ENCODE results near the gene SLC2A4. TPM values are rescaled to one million over a fixed set of nuclear protein-coding genes. Genes with fewer than 3 reads are reported as not detected.
"Not testable (repeated sequence)": the region's sequence is repeated elsewhere in the genome, so short reads cannot be mapped to it uniquely, and the experiment has no call there.

The SLC2A4 gene
- polyA plus RNA-seq, 3 donors = 10.2 to 41.8 (median 31.4) TPM

GRCh38 chr17:7242717-7243452, 38.6 kb upstream of the SLC2A4 start:
- WGBS, 3 donors = 1% methylated on average over 49 of the region's 49 CpGs
- H3K27ac ChIP-seq (ENCODE audit: low read depth, low read length) = peak overlapping the region; percentile 84

DNA sequence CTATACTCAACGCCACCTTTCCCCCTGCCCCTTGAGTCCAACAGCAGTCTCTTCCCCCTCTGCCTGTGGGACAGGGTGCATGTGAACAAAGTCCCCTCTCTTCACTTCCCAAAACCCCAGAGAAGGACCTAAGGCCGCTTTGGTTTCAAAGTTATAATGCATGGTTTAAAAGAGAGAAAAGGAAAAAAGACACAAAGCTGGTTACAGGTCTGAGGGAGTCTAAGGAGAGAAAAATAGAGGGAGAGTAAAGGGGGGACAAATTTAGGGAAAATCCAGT, 38.1 kb upstream of the SLC2A4 start:
- H3K27ac ChIP-seq (ENCODE audit: low read depth, low read length) = peak overlapping the region; percentile 77

GRCh38 chr17:7243838-7244237, 37.7 kb upstream of the SLC2A4 start:
- WGBS, 3 donors = 61 to 87% (median 84%) methylated on average over 10 of the region's 10 CpGs
- not testable (repeated sequence) for H3K27ac ChIP-seq (ENCODE audit: low read depth, low read length)

More for the DNA sequence above, 38.1 kb upstream of the SLC2A4 start:
- WGBS, 3 donors = 24 to 49% (median 37%) methylated on average over 2 of the region's 2 CpGs

DNA sequence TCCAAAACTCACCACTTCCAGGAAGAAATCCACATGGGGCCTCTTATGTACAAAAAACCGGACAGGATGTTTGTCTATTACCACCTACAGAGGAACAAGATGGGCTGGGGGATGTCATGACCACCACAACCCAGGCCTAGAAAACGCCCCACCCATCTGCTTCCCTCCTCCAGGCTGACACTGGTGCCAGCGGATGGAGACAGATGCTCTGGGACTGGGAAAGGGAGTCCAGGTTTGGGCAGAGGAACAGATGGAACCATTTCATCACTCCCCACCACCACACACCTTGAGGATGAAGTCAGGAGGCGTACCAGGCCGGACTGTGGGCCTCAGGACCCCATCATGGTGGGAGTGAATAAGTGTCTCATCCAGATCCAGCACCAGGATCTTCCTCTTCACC, 34.7 kb upstream of the SLC2A4 start:
- 87 to 93% (median 91%) methylated on average over 5 of the region's 5 CpGs for WGBS, 3 donors
- H3K27ac ChIP-seq (ENCODE audit: low read depth, low read length) = no peak overlapping the region

DNA sequence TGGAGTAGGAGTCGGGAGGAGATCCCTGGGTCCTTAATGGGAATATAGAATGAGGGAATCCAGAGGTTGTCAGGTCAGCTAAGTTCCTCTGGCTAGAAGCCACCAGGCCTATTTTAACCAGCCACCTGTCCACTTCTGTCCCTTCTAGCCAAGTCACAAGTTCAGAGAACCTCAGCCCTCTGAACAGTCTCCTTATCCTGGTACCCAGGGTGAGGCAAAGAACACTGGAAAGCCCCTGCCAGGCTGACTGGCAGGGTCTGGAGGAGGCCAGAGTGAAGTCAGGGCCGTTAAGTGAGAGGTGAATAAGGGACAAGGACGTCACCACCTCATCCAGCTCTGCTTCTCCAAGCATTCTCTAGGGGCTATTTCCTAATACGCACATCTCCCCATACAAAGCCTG, 32.7 kb upstream of the SLC2A4 start:
- WGBS, 3 donors = 64 to 78% (median 68%) methylated on average over 4 of the region's 4 CpGs
- no peak overlapping the region for H3K27ac ChIP-seq (ENCODE audit: low read depth, low read length)

- no peak overlapping the region for H3K27ac ChIP-seq (ENCODE audit: low read depth, low read length)
- 83 to 85% (median 84%) methylated on average over 6 of the region's 6 CpGs for WGBS, 3 donors
These were observed 32.3 kb upstream of the SLC2A4 start for GRCh38 chr17:7249214-7249613.

- WGBS, 3 donors = 69 to 85% (median 69%) methylated on average over 7 of the region's 7 CpGs
- no peak overlapping the region for H3K27ac ChIP-seq (ENCODE audit: low read depth, low read length)
These were observed 31.7 kb upstream of the SLC2A4 start for GRCh38 chr17:7249830-7250229.

DNA sequence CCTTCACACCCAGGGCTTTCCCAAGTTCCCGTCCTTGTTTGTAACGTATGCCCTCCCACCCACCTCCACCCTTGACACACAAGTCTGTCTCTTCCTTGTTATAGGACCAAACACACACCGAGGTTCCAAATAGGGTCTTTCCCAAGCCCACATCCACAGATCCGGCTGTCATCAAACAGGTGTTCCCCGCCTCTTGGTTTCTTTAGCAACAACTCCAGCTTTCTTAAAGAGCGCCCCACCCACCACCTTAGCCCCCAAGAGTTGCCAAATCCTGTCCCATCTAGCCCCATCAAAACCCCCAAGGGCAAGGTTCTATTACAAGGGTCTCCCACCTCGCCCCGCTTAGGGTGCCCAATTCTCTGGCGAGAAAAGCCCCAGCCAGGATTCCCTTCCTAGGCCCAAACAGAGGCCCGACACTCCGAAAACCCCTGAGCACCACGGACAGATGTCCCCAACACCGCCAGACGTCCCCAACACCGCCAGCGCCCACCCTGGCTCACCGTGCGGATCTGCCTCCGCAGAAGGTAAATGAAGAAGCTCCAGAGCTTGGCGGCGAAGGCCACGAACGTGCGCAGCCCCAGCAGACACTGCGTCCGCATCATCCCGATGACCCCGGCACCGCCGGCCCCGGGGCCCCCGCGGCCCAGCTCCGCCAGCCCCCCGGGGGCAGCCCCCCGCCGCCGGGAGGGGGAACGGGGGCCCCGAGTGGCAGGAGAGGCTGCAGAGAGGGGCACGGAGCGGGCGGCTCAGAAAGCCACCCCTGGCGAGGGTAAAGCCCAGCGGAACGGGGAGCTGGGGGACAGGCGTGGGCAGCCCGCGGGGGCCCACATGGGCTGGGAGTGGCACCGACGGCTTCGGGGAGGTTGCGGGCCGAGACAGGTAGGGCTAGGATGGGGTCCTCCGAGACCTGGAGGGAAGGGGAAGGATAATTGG, 30.6 kb upstream of the SLC2A4 start:
- WGBS, 3 donors = 0 to 1% (median 0%) methylated on average over 53 to 55 of the region's 55 CpGs
- no peak overlapping the region for H3K27ac ChIP-seq (ENCODE audit: low read depth, low read length)

GRCh38 chr17:7251661-7252175, 29.8 kb upstream of the SLC2A4 start, which contains the start of gene CTDNEP1:
TSS of gene CTDNEP1 (minus strand) at chr17:7251734. CDS start at chr17:7251296, 438 bp downstream.
- 1% methylated on average over 21 to 41 of the region's 41 CpGs for WGBS, 3 donors

GRCh38 chr17:7252176-7253043, 29.1 kb upstream of the SLC2A4 start, which contains the start of gene ELP5:
TSS of gene ELP5 (plus strand) at chr17:7252215. CDS start at chr17:7252551, 336 bp downstream.
- H3K27ac ChIP-seq (ENCODE audit: low read depth, low read length) = peak within 1 kb of the TSS; percentile 95
- 1% methylated on average over 55 of the region's 55 CpGs for WGBS, 3 donors

More at GRCh38 chr17:7251661-7252175, 29.8 kb upstream of the SLC2A4 start, which contains the start of gene CTDNEP1:
- H3K27ac ChIP-seq (ENCODE audit: low read depth, low read length) = peak within 1 kb of the TSS; percentile 95

DNA sequence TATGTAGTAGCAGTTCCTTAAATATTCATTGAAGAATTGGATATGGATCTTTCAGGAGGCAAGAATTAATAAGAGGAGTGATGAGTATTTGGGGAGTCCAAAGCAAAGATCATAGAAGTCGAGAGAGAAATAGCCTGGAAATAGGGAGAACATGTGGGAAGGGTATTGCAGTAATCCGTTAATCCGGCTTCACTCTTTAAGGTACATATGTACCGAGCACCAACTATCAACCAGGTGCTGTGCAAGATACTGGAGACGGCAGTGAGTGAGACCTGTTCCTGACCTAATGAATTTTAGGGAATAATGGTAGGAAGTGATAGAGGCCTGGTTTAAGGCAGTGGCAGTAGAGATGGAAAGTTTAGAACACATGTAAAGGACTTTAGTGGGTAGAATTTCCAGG, 28.4 kb upstream of the SLC2A4 start:
- 56 to 79% (median 76%) methylated on average over 5 of the region's 5 CpGs for WGBS, 3 donors
- H3K27ac ChIP-seq (ENCODE audit: low read depth, low read length) = no peak overlapping the region

DNA sequence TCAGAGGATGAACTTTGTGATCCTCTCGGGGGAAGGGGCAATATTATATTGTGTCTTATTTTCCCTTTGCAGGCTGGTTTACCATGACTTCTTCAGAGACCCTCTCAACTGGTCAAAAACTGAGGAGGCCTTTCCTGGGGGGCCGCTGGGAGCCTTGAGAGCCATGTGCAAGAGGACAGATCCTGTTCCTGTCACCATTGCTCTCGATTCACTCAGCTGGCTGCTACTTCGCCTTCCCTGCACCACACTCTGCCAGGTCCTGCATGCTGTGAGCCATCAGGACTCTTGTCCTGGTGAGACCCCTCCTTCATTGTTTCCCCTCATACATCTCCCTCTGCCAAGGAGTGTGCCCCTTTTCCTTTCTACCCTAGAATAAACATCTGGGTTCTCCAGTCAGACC, 27.0 kb upstream of the SLC2A4 start:
- WGBS, 3 donors = 88 to 94% (median 92%) methylated on average over 4 of the region's 4 CpGs
- no peak overlapping the region for H3K27ac ChIP-seq (ENCODE audit: low read depth, low read length)

GRCh38 chr17:7256766-7257456, 24.6 kb upstream of the SLC2A4 start:
- 89 to 92% (median 91%) methylated on average over 8 of the region's 8 CpGs for WGBS, 3 donors
- H3K27ac ChIP-seq (ENCODE audit: low read depth, low read length) = no peak overlapping the region

DNA sequence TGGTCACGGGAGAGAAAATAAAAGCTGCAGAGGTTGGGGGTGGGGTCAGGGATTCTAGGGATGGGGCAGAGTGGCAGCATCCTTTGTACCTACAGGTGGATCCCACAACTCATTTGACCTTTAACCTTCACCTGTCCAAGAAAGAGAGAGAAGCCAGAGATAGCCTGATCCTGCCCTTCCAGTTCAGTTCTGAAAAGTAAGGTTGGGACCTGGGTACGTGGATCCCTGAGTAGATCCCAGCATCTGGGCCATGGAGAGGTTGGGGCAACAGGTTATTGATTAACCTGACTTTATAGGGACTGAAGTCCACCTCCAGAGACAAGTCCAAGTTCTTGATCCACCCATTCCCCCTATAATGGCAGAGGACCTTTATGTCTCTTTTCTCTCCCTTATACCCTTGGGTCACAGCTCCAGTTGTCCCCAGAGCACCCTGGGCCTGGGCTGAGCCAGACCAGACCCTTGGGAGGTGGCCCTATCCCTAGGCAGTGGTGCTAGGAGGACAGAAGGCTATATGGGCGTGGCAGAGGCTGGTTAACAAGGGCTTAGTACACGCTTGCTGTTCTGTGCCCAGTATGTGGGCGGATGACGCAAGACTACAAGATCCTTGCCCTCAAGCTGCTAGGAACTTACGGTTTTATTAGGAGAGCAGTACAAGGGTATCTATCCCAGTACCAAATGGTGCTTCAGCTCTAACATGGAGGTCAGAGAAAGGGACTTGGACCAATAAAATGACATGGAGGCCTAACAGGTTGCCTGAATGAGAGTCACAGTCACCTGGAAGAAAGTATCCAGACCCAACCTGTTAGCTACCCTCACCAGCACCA, 22.6 kb upstream of the SLC2A4 start:
- 67 to 77% (median 75%) methylated on average over 7 of the region's 7 CpGs for WGBS, 3 donors
- H3K27ac ChIP-seq (ENCODE audit: low read depth, low read length) = no peak overlapping the region

- WGBS, 3 donors = 87 to 97% (median 96%) methylated on average over 6 of the region's 6 CpGs
- H3K27ac ChIP-seq (ENCODE audit: low read depth, low read length) = no peak overlapping the region
These were observed 22.0 kb upstream of the SLC2A4 start for GRCh38 chr17:7259555-7259889.

DNA sequence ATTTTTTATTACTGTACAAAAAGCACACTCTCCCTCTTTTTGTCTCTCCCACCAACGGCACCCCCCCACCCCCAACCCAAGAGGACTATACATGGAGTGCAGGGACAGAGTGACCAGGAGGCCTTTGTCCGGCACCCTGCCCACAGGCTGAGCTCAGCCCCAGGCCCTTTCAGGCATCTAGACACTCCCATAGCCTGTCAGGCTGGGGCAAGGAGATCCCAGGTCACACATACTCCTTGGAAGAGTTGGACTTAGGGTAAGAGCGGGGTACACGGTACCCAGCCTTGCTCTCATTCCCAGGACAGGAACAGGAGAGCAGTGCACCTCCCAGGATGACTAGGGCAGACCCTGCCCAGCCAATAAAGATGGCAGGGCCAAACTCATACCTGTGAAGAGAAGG, 21.4 kb upstream of the SLC2A4 start:
- no peak overlapping the region for H3K27ac ChIP-seq (ENCODE audit: low read depth, low read length)
- WGBS, 3 donors = 69 to 92% (median 80%) methylated on average over 4 of the region's 4 CpGs
